Stimulated activated CD8-positive, alpha-beta memory T cell treated with anti-CD3 and anti-CD28 coated beads, Interleukin-7, amount 100 ng/mL, for 4 hours (primary cell): ENCODE measurements around the gene SERPINA4.

ENCODE experiments used
- DNase-seq, 2 donors: peaks; one replicate each; pipeline ENCODE4 v3.0.0-alpha.2; 2020; ENCODE audit warnings: low read depth in 2 of 2

Gene SERPINA4

DNA sequence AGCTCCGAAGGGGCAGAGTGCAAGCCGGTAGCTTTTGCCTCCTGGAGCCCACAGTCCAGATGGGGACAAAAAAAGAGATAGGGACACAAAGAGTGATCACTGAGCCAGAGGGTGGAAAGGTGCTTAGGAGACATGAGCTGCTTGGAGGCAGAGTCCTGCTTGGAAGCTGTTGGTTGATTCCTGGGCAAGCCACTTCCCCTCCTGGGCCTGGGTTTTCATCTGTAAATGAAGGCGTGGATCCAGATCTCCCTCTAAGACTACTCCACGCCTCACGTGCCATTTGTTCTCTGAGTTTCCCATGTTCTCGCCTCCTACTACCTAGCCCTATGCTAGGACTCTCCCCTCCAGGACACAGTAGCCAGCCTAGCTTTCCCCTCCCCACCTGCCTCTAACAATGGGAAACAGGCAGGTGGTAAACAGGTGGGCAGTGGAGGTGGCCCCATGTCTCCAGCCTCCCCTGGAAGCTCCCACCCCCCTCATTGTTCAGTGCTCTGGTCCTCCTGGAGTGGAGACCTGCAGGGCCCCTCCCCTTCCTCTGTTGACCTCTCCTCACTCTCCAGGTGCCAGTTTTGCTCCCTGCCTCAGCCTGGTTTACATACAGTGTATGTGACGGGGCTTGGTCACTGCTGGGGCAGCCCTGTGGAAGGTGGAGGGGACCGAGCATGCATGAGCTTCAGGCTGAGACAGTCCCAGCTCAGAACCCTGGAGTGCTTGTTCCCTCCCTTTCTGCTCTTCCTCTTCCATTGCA lies 54.8 kb downstream of the SERPINA4 start:
- DNase-seq = no peak

DNA sequence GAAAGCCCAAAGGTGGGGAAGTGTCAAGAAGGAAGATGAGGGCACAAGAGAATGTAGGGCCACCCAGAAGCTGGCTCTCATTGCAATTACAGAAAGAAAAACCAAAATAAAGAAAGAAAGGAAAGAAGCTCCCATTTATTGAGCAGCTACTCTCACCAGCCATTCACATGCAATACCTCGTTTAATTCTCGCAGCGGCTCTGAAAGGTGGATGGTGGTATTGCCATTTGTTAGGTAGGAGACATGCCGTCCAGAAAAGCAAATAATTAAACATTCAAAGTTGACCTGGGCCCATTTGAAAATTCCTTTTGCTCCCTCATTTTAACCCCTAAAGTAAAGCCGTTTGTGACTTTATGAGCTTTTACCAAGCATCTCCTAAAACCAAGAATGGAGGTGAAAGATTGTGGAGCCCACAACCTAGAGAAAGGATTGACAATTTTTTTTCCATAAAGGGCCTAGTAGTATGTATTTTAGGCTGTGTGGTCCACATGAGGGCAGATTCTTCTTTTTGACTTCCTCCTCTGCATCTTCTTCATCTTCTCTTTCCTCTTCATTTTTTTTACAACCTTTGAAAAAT lies 56.2 kb downstream of the SERPINA4 start:
- no peak for DNase-seq

DNA sequence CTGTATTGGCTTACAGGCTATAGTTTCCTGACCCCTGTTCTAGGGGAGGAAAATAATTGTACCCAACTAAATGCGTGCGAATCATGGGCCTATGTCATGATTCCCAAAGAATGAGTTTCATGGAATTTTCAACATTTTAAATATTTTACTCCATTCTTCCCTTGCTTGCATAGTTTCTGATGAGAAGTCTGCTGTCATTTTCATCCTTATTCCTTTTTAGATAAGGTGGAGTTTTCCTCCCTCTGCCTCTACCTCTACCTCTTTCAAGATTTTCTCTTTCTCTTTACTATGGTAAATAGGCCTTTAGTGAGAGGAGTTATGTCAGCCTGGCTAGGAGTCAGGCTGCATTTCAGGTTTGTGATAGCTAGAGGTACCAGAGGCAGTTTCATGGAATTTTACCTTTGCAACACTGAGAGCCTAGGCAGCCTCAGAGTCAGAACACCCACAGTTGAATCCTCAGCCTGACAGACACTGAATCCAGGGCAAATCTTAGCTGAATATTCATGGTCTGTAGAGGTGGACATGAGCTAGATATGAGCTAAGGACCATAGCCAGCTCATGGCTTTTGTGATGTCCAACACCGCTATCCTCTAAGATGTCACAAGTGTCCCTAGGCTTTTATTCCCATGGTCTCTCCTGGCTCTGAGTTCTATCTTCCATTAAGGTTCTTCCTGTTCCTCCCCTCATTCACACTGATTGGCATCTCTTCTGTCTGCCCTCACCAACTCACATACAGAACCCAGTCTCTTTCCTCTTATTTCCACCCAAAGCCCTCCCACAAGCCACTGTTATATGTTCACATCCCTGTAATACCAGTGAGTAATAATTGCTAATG lies 57.0 kb downstream of the SERPINA4 start:
- DNase-seq = no peak

DNA sequence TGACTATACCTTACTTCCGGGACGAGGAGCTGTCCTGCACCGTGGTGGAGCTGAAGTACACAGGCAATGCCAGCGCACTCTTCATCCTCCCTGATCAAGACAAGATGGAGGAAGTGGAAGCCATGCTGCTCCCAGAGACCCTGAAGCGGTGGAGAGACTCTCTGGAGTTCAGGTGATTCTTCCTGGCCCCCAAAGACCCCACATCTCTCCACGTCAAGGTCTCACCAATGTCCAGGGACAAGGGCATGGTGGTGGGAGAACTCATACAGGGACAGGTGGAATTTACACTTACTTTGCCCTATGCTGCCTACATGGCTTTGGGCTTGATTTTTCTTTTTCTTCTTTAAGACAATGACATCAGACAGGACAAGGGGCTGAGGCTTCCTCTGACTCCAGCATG lies 58.1 kb downstream of the SERPINA4 start:
- DNase-seq = no peak
